ENCODE results near the gene ADAM12. TPM values are rescaled to one million over a fixed set of nuclear protein-coding genes. Genes with fewer than 3 reads are reported as not detected.

Gene ADAM12
- 0.20 and 0.65 TPM in 2 replicates for total RNA-seq

GRCh38 chr10:126387931-126388911 is at the start of gene ADAM12:
TSS of gene ADAM12 (minus strand) at chr10:126388477. CDS start at chr10:126388145, 332 bp downstream.
- peak; percentile 37 to 57 for DNase-seq (ENCODE audit: low read depth in 2 of 2)

- DNase-seq (ENCODE audit: low read depth in 2 of 2): no peak
Observed at GRCh38 chr10:126437635-126438406, 49.5 kb upstream of the ADAM12 start.

- no peak for DNase-seq (ENCODE audit: low read depth in 2 of 2)
Observed at GRCh38 chr10:126434235-126434634, 46.0 kb upstream of the ADAM12 start.

GRCh38 chr10:126433351-126433750 is 45.1 kb upstream of the ADAM12 start:
- no peak for DNase-seq (ENCODE audit: low read depth in 2 of 2)

GRCh38 chr10:126432507-126432906 is 44.2 kb upstream of the ADAM12 start:
- DNase-seq (ENCODE audit: low read depth in 2 of 2): no peak

GRCh38 chr10:126431816-126432215 is 43.5 kb upstream of the ADAM12 start:
- no peak for DNase-seq (ENCODE audit: low read depth in 2 of 2)

GRCh38 chr10:126430512-126430911 is 42.2 kb upstream of the ADAM12 start:
- no peak for DNase-seq (ENCODE audit: low read depth in 2 of 2)

GRCh38 chr10:126429275-126429674 is 41.0 kb upstream of the ADAM12 start:
- DNase-seq (ENCODE audit: low read depth in 2 of 2): no peak

- peak; percentile 5 to 36 for DNase-seq (ENCODE audit: low read depth in 2 of 2)
Observed at GRCh38 chr10:126425489-126426065, 37.3 kb upstream of the ADAM12 start.

- DNase-seq (ENCODE audit: low read depth in 2 of 2): no peak
Observed at GRCh38 chr10:126425032-126425431, 36.8 kb upstream of the ADAM12 start.

GRCh38 chr10:126423732-126424491 is 35.6 kb upstream of the ADAM12 start:
- no peak for DNase-seq (ENCODE audit: low read depth in 2 of 2)

- no peak for DNase-seq (ENCODE audit: low read depth in 2 of 2)
Observed at GRCh38 chr10:126422567-126422966, 34.3 kb upstream of the ADAM12 start.

GRCh38 chr10:126421756-126422256 is 33.5 kb upstream of the ADAM12 start:
- DNase-seq (ENCODE audit: low read depth in 2 of 2): peak; percentile 48 to 64

- no peak for DNase-seq (ENCODE audit: low read depth in 2 of 2)
Observed at GRCh38 chr10:126420567-126421300, 32.5 kb upstream of the ADAM12 start.

- DNase-seq (ENCODE audit: low read depth in 2 of 2): no peak
Observed at GRCh38 chr10:126417220-126417825, 29.0 kb upstream of the ADAM12 start.

GRCh38 chr10:126409821-126410220 is 21.5 kb upstream of the ADAM12 start:
- DNase-seq (ENCODE audit: low read depth in 2 of 2): no peak

- DNase-seq (ENCODE audit: low read depth in 2 of 2): no peak
Observed at GRCh38 chr10:126408953-126409641, 20.8 kb upstream of the ADAM12 start.

- DNase-seq (ENCODE audit: low read depth in 2 of 2): no peak
Observed at GRCh38 chr10:126407831-126408230, 19.6 kb upstream of the ADAM12 start.

GRCh38 chr10:126405239-126405775 is 17.0 kb upstream of the ADAM12 start:
- DNase-seq (ENCODE audit: low read depth in 2 of 2): no peak
